ENCODE results near the gene NFASC. TPM values are rescaled to one million over a fixed set of nuclear protein-coding genes. Genes with fewer than 3 reads are reported as not detected.

The NFASC gene
- total and polyA plus RNA-seq, 2 experiments from 2014 or later: 46.3 to 54.7 TPM

- no peak overlapping the region for H3K4me3 ChIP-seq
- in situ Hi-C loops (cut with MboI): no loop called here
- H3K36me3 ChIP-seq (ENCODE audit: low read depth): no peaks in the 10 kb centered on the region
- H4K20me1 ChIP-seq (ENCODE audit: insufficient read depth): no peaks in the 10 kb centered on the region
- H3K79me2 ChIP-seq (ENCODE audit: insufficient read depth): no peaks in the 10 kb centered on the region
- no peak overlapping the region for H2AFZ ChIP-seq
- no peaks in the 10 kb centered on the region for H3K4me1 ChIP-seq (ENCODE audit: insufficient read depth)
- no peak overlapping the region for H3K27ac ChIP-seq
- WGBS, 2 experiments (ENCODE audit: low coverage in 1 of 2, low lambda C conversion rate in 2 of 2, missing lambda C conversion rate in 2 of 2): 86 to 91% methylated on average over 16 to 19 of the region's 19 CpGs
- peaks cover 18% of the 10 kb centered on the region for H3K27me3 ChIP-seq (replicated peaks; ENCODE audit: insufficient read depth)
- H3K9me3 ChIP-seq (ENCODE audit: low read depth): no peaks in the 10 kb centered on the region
- no peaks in the 10 kb centered on the region for H3F3A ChIP-seq (ENCODE audit: insufficient read depth)
- H3K9me2 ChIP-seq (ENCODE audit: insufficient read depth): no peaks in the 10 kb centered on the region
- DNase-seq: no peak
- H3K9ac ChIP-seq: no peak overlapping the region
- TF ChIP-seq EZH2phosphoT487 (IDR thresholded peaks at IDR 0.05; ENCODE audit: insufficient read depth, low read depth): no peak
- no peak for TF ChIP-seq EZH2 (IDR thresholded peaks at IDR 0.05; ENCODE audit: insufficient read depth, poor library complexity, severe bottlenecking)
- no peak overlapping the region for H3K4me2 ChIP-seq (ENCODE audit: unreplicated experiment)
These were observed 187.3 kb downstream of the NFASC start for GRCh38 chr1:205057808-205058575.

GRCh38 chr1:205058853-205059252, 188.2 kb downstream of the NFASC start:
- Histone ChIP-seq H3F3A (ENCODE audit: insufficient read depth) (no peaks in the 10 kb centered on the region), H3K36me3 (ENCODE audit: low read depth) (no peaks in the 10 kb centered on the region), H4K20me1 (ENCODE audit: insufficient read depth) (no peaks in the 10 kb centered on the region), H3K27ac (no peak overlapping the region), H3K9me2 (ENCODE audit: insufficient read depth) (no peaks in the 10 kb centered on the region), H2AFZ (no peak overlapping the region), H3K27me3 (replicated peaks; ENCODE audit: insufficient read depth) (peaks cover 11% of the 10 kb centered on the region), H3K9ac (no peak overlapping the region), H3K4me3 (no peak overlapping the region), H3K79me2 (ENCODE audit: insufficient read depth) (no peaks in the 10 kb centered on the region), H3K4me2 (ENCODE audit: unreplicated experiment) (no peak overlapping the region), H3K4me1 (ENCODE audit: insufficient read depth) (no peaks in the 10 kb centered on the region), H3K9me3 (ENCODE audit: low read depth) (no peaks in the 10 kb centered on the region)
- TF ChIP-seq EZH2 (IDR thresholded peaks at IDR 0.05; ENCODE audit: insufficient read depth, poor library complexity, severe bottlenecking) (no peak), EZH2phosphoT487 (IDR thresholded peaks at IDR 0.05; ENCODE audit: insufficient read depth, low read depth) (no peak)
- DNase-seq: no peak
- 80 to 83% methylated on average over 12 of the region's 12 CpGs for WGBS, 2 experiments (ENCODE audit: low coverage in 1 of 2, low lambda C conversion rate in 2 of 2, missing lambda C conversion rate in 2 of 2)
- in situ Hi-C loops (cut with MboI): no loop called here

- no peak for DNase-seq
- H3K9me2 ChIP-seq (ENCODE audit: insufficient read depth): no peaks in the 10 kb centered on the region
- no peaks in the 10 kb centered on the region for H3K36me3 ChIP-seq (ENCODE audit: low read depth)
- H2AFZ ChIP-seq: no peak overlapping the region
- 84 to 95% methylated on average over 6 of the region's 6 CpGs for WGBS, 2 experiments (ENCODE audit: low coverage in 1 of 2, low lambda C conversion rate in 2 of 2, missing lambda C conversion rate in 2 of 2)
- no peaks in the 10 kb centered on the region for H3K9me3 ChIP-seq (ENCODE audit: low read depth)
- in situ Hi-C loops (cut with MboI): no loop called here
- H3K27me3 ChIP-seq (replicated peaks; ENCODE audit: insufficient read depth): peaks cover 10% of the 10 kb centered on the region
- TF ChIP-seq EZH2 (IDR thresholded peaks at IDR 0.05; ENCODE audit: insufficient read depth, poor library complexity, severe bottlenecking): no peak
- no peak for TF ChIP-seq EZH2phosphoT487 (IDR thresholded peaks at IDR 0.05; ENCODE audit: insufficient read depth, low read depth)
- no peaks in the 10 kb centered on the region for H3K79me2 ChIP-seq (ENCODE audit: insufficient read depth)
- no peak overlapping the region for H3K9ac ChIP-seq
- no peaks in the 10 kb centered on the region for H3K4me1 ChIP-seq (ENCODE audit: insufficient read depth)
- H3K4me3 ChIP-seq: no peak overlapping the region
- H3K4me2 ChIP-seq (ENCODE audit: unreplicated experiment): no peak overlapping the region
- H3F3A ChIP-seq (ENCODE audit: insufficient read depth): no peaks in the 10 kb centered on the region
- H4K20me1 ChIP-seq (ENCODE audit: insufficient read depth): no peaks in the 10 kb centered on the region
- no peak overlapping the region for H3K27ac ChIP-seq
These were observed 189.0 kb downstream of the NFASC start for GRCh38 chr1:205059660-205060059.

- WGBS, 2 experiments (ENCODE audit: low coverage in 1 of 2, low lambda C conversion rate in 2 of 2, missing lambda C conversion rate in 2 of 2): 84 to 87% methylated on average over 10 of the region's 10 CpGs
- no peak overlapping the region for H3K9ac ChIP-seq
- no peak overlapping the region for H2AFZ ChIP-seq
- TF ChIP-seq EZH2 (IDR thresholded peaks at IDR 0.05; ENCODE audit: insufficient read depth, poor library complexity, severe bottlenecking) (no peak), EZH2phosphoT487 (IDR thresholded peaks at IDR 0.05; ENCODE audit: insufficient read depth, low read depth) (no peak)
- H3K27ac ChIP-seq: no peak overlapping the region
- no peaks in the 10 kb centered on the region for H3K9me2 ChIP-seq (ENCODE audit: insufficient read depth)
- in situ Hi-C loops (cut with MboI): no loop called here
- H3K4me2 ChIP-seq (ENCODE audit: unreplicated experiment): no peak overlapping the region
- no peaks in the 10 kb centered on the region for H3K79me2 ChIP-seq (ENCODE audit: insufficient read depth)
- H3F3A ChIP-seq (ENCODE audit: insufficient read depth): no peaks in the 10 kb centered on the region
- peaks cover under 1% of the 10 kb centered on the region; the same call in 1 of the 2 replicates for H3K27me3 ChIP-seq (replicated peaks; ENCODE audit: insufficient read depth)
- no peaks in the 10 kb centered on the region for H3K4me1 ChIP-seq (ENCODE audit: insufficient read depth)
- DNase-seq: no peak
- no peaks in the 10 kb centered on the region for H3K9me3 ChIP-seq (ENCODE audit: low read depth)
- no peaks in the 10 kb centered on the region for H4K20me1 ChIP-seq (ENCODE audit: insufficient read depth)
- no peak overlapping the region for H3K4me3 ChIP-seq
- no peaks in the 10 kb centered on the region for H3K36me3 ChIP-seq (ENCODE audit: low read depth)
These were observed 190.1 kb downstream of the NFASC start for GRCh38 chr1:205060746-205061145.

All from GM23248 (cell line).